HL-60/S4 treated with phorbol 12-myristate 13-acetate at 8.2 ng/mL for 4 days and 3 days (cell line): ENCODE data around the gene CRTC2.

Experiments
- in situ Hi-C: fragments of 300-500 bp; cut with MboI; formaldehyde crosslinking; loops from 2 replicates; pipeline ENCODE4 v1.15.0; 2022; ENCODE audit warnings: low sequenced_read_pairs

CRTC2 gene

GRCh38 chr1:153977250-153978240 is 19.1 kb upstream of the CRTC2 start, which contains the start of gene JTB:
JTB (minus strand) TSS chr1:153977674; CDS start chr1:153977252, 422 bp downstream.
- in situ Hi-C loops = loop anchor here (25.0 kb wide), 3 partner anchors 165 to 440 kb away; partner anchors contain the start of genes ILF2, S100A3, S100A4 and S100A5

GRCh38 chr1:153976819-153977249 is 18.4 kb upstream of the CRTC2 start:
- in situ Hi-C loops = loop anchor here (25.0 kb wide), 3 partner anchors 165 to 440 kb away; partner anchors contain the start of genes ILF2, S100A3, S100A4 and S100A5

- in situ Hi-C loops = no loop called here
Observed at GRCh38 chr1:153973525-153973924, 15.1 kb upstream of the CRTC2 start.

GRCh38 chr1:153973071-153973470 is 14.7 kb upstream of the CRTC2 start:
- in situ Hi-C loops = no loop called here

GRCh38 chr1:153970346-153970745 is 11.9 kb upstream of the CRTC2 start:
- in situ Hi-C loops = no loop called here

- in situ Hi-C loops = no loop called here
Observed at GRCh38 chr1:153968972-153969371, 10.6 kb upstream of the CRTC2 start.

GRCh38 chr1:153968408-153968807 is 10.0 kb upstream of the CRTC2 start:
- in situ Hi-C loops = no loop called here

GRCh38 chr1:153968000-153968363 is 9.6 kb upstream of the CRTC2 start:
- in situ Hi-C loops = no loop called here

GRCh38 chr1:153967107-153967999 is 8.9 kb upstream of the CRTC2 start, which contains the start of gene CREB3L4:
CREB3L4 (plus strand) TSS chr1:153967902; CDS start chr1:153968526, 624 bp downstream.
- in situ Hi-C loops = no loop called here

- in situ Hi-C loops = no loop called here
Observed at GRCh38 chr1:153963850-153964331, 5.5 kb upstream of the CRTC2 start.

- in situ Hi-C loops = no loop called here
Observed at GRCh38 chr1:153963030-153963849, 4.8 kb upstream of the CRTC2 start, which contains the start of gene SLC39A1. SLC39A1 (minus strand) TSS chr1:153963537; CDS start chr1:153962715, 822 bp downstream.

GRCh38 chr1:153962088-153963029 is 3.9 kb upstream of the CRTC2 start:
- in situ Hi-C loops = no loop called here

- in situ Hi-C loops = no loop called here
Observed at GRCh38 chr1:153961421-153961820, 3.0 kb upstream of the CRTC2 start.

GRCh38 chr1:153960206-153960605 is 1.8 kb upstream of the CRTC2 start:
- in situ Hi-C loops = no loop called here

GRCh38 chr1:153959454-153959853 is 1.0 kb upstream of the CRTC2 start:
- in situ Hi-C loops = no loop called here

GRCh38 chr1:153958961-153959260 is 499 bp upstream of the CRTC2 start:
- in situ Hi-C loops = no loop called here

GRCh38 chr1:153957744-153958110 is 685 bp downstream of the CRTC2 start:
- in situ Hi-C loops = no loop called here

GRCh38 chr1:153956997-153957715 is 1.3 kb downstream of the CRTC2 start:
- in situ Hi-C loops = no loop called here
